Medulla oblongata (tissue), 1 donor: Measurements from ENCODE around the gene LMCD1.
"Not testable (repeated sequence)": the region's sequence is repeated elsewhere in the genome, so short reads cannot be mapped to it uniquely, and the experiment has no call there.

Source experiments
- DNase-seq: peaks from one replicate; pipeline ENCODE4 v3.0.0-alpha.2; 2015; ENCODE audit errors: extremely low spot score

Gene LMCD1

GRCh38 chr3:8560366-8561007 lies 58.9 kb downstream of the LMCD1 start:
- no peak for DNase-seq

- DNase-seq: peak; percentile 21
Measured at GRCh38 chr3:8561370-8561769, 59.7 kb downstream of the LMCD1 start.

- no peak for DNase-seq
Measured at GRCh38 chr3:8562081-8562595, 60.5 kb downstream of the LMCD1 start.

GRCh38 chr3:8563146-8563545 lies 61.5 kb downstream of the LMCD1 start:
- no peak for DNase-seq

GRCh38 chr3:8563597-8563996 lies 62.0 kb downstream of the LMCD1 start:
- DNase-seq: no peak

- no peak for DNase-seq
Measured at GRCh38 chr3:8565376-8565775, 63.8 kb downstream of the LMCD1 start.

GRCh38 chr3:8567784-8568575 lies 66.4 kb downstream of the LMCD1 start:
- no peak for DNase-seq

GRCh38 chr3:8571256-8571655 lies 69.6 kb downstream of the LMCD1 start:
- no peak for DNase-seq

- DNase-seq: no peak
Measured at GRCh38 chr3:8573342-8573926, 71.8 kb downstream of the LMCD1 start.

- DNase-seq: no peak
Measured at GRCh38 chr3:8574040-8574669, 72.5 kb downstream of the LMCD1 start.

GRCh38 chr3:8574670-8575322 lies 73.2 kb downstream of the LMCD1 start:
- no peak for DNase-seq

- DNase-seq: no peak
Measured at GRCh38 chr3:8575364-8576104, 73.9 kb downstream of the LMCD1 start.

GRCh38 chr3:8576436-8576835 lies 74.8 kb downstream of the LMCD1 start:
- DNase-seq: no peak

GRCh38 chr3:8576841-8577571 lies 75.4 kb downstream of the LMCD1 start:
- no peak for DNase-seq

GRCh38 chr3:8578282-8578681 lies 76.7 kb downstream of the LMCD1 start:
- DNase-seq: no peak

GRCh38 chr3:8579096-8579495 lies 77.5 kb downstream of the LMCD1 start:
- DNase-seq: no peak

GRCh38 chr3:8579943-8580342 lies 78.3 kb downstream of the LMCD1 start:
- no peak for DNase-seq

- not testable (repeated sequence) for DNase-seq
Measured at GRCh38 chr3:8580434-8580833, 78.8 kb downstream of the LMCD1 start.

- DNase-seq: no peak
Measured at GRCh38 chr3:8581373-8581772, 79.8 kb downstream of the LMCD1 start.

- DNase-seq: no peak
Measured at GRCh38 chr3:8581806-8582445, 80.3 kb downstream of the LMCD1 start.
